VCaP (cell line): ENCODE data around the gene OIP5.

ENCODE experiments used
- H3K27ac ChIP-seq: fragments of 450-650 bp; 2 replicates; pipeline ENCODE4 v1.5.1; 2017
- CTCF ChIP-seq: fragments of 450-650 bp; conservative IDR thresholded peaks from 2 replicates; pipeline ENCODE4 v1.5.1; 2017; ENCODE audit warnings: mild to moderate bottlenecking, moderate library complexity

The OIP5 gene

GRCh38 chr15:41292521-41292920, 39.9 kb downstream of the OIP5 start:
- H3K27ac ChIP-seq, result no peak overlapping the region
- no peak for TF ChIP-seq CTCF

- TF ChIP-seq CTCF, result no peak
- no peak overlapping the region for H3K27ac ChIP-seq
Measured at GRCh38 chr15:41291065-41291631, 41.2 kb downstream of the OIP5 start.

- H3K27ac ChIP-seq, result no peak overlapping the region
- TF ChIP-seq CTCF, result no peak
Measured at GRCh38 chr15:41289953-41290352, 42.4 kb downstream of the OIP5 start.

- TF ChIP-seq CTCF, result no peak
- H3K27ac ChIP-seq, result no peak overlapping the region
Measured at GRCh38 chr15:41288464-41288863, 43.9 kb downstream of the OIP5 start.

- TF ChIP-seq CTCF, result no peak
- no peak overlapping the region for H3K27ac ChIP-seq
Measured at GRCh38 chr15:41286665-41287333, 45.6 kb downstream of the OIP5 start.

- no peak for TF ChIP-seq CTCF
Measured at GRCh38 chr15:41285285-41285684, 47.1 kb downstream of the OIP5 start.

GRCh38 chr15:41284427-41285177, 47.8 kb downstream of the OIP5 start:
- TF ChIP-seq CTCF, result no peak
- peak overlapping the region; percentile 89 for H3K27ac ChIP-seq

More at GRCh38 chr15:41285285-41285684, 47.1 kb downstream of the OIP5 start:
- peak overlapping the region; percentile 89 for H3K27ac ChIP-seq
